HG03558 (cell line): ENCODE data around the gene CCNG2.

ENCODE experiments used
- ATAC-seq: cut with Tn5 transposase; IDR thresholded peaks from one replicate; pipeline ENCODE4 v1.9.1; 2021; ENCODE audit warnings: moderate number of reproducible peaks; ENCODE audit not compliant: unreplicated experiment; ENCODE audit errors: extremely low read depth

The CCNG2 gene

DNA sequence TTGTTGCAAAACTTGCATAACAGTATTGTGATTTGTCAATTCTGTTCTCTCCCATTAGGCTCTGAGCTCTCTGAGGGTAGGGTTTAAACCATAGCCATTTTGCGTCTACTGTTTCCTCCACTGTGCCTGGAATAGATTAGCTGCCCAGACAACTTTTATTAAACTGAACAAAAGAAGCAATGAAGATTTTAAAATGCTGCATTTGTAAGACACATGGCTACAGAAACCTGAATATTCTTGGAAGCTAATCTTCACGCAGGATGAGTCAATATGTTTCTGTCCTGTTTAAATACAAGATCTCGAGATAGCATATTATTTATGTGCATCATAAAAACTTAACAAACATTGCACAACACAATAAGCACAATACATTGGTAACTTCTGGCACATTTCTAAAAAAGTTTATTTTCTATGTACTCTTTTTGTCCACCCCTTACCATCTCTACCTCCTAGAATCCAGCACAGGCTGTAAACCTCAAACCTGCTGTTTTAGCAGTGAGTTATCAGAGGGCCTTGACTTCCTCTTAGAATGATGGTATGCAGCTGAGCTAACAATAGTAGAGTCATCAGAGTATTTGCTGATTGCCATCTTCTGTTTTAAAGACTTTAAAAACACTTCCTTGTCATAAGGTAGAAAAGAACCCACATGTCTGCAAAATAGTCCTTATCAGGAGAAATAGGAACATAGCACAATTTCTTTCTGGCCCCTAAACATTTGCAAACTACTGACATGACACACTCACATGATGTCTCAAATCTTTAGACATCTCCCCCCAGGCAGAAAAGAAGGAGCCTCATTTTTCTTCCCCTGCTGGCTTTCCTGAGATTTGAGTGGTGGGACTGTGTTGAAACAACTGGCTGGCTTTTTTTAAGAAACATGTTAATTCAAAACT lies 10.6 kb upstream of the CCNG2 start:
- ATAC-seq = no peak

DNA sequence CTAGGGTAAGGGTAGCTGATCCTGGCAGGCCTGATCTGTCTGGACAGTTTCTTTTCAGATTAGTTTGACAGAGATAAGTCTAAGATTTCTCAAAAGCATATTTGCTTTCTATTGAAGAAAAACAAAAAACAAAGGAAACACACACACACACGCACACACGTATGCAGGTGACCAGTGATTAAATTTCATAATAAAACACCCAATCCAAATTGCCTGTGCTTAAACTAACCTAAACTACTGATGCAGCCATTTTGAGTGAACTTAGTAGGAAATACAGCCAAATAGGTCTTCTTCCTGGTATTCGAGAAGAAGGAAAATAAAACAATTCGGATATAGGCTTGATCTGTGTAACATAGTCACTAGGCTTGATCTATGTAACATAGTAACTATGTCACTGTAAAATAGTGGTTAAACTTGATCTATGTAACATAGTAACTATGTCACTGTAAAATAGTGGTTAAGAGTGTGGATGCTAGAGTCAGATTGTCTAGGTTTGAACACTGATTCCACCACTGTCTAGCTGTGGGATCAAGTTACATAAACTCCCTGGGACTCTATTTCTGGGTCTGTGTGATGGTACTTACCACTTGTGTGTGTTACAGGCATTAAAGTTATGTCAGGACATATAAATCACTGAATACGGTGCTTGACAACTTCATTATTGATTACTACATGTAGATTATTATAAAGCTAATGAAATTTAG lies 9.8 kb upstream of the CCNG2 start:
- no peak for ATAC-seq

DNA sequence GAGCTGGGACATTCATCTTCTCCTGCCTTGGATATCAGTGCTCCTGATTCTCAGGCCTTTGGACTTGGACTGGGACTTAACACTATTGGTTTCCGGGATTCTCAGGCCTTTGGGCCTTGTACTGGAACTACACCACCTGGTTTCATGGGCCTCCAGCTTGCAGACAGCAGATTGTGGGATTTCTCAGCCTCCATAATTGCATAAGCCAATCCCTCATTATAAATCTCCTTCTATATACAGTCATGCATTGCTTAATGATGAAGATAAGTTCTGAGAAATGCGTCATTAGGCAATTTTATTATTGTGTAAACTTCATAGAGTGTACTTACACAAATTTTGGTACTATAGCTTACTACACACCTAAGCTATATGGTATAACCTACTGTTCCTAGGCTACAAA lies 8.9 kb upstream of the CCNG2 start:
- ATAC-seq = no peak

DNA sequence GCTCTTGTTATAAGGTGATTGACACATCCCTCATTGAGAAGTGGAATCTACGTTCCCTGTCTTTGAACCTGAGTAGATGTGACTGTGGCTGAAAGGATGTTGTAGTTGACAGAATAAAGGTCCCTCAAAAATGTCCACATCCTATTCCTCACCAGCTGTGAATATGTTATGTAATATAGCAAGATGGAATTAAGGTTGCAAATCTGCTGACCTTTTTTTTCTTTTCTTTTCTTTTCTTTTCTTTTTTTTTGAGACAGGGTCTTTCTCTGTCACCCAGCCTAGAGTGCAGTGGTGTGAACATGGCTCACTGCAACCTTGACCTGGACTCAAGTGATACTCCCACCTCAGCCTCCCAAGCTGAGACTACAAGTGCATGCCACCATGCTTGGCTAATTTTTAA lies 7.2 kb upstream of the CCNG2 start:
- no peak for ATAC-seq

DNA sequence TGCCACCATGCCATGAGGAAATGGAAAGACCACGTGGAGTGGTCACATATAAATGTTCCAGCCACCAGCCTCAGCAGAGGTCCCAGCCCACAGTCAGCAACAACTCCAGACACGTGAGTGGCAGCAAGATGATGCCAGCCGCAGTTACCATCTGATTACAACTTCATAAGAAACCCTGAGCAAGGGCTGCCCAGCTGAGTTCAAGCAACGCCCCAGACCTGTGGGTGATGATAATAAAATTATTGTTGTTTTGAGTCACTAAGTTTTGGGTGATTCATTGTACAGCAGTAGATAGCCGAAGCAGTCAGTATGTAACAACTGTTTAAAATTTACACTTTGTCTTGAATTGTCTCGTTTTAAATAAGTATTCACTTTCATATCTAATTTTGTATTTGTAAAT lies 5.8 kb upstream of the CCNG2 start:
- ATAC-seq = no peak

DNA sequence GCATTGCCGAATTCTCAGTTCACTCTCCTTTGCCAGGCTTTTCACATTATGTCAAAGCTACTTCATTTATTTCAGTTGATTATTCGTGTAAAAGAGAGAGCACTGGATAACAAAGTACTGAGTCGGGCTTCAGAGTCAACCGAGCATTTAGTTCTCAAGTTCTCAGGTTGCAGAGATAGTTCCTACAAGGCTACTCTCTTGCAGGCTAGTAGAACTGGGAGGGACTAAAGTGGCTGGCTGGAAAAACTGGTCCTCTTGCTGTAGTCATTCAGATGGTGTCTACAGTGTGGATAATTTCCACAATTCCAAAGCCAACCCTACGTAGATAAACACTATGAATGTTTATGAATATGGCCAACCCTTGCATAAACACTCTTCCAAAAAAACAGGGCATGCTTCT lies 4.6 kb upstream of the CCNG2 start:
- no peak for ATAC-seq

DNA sequence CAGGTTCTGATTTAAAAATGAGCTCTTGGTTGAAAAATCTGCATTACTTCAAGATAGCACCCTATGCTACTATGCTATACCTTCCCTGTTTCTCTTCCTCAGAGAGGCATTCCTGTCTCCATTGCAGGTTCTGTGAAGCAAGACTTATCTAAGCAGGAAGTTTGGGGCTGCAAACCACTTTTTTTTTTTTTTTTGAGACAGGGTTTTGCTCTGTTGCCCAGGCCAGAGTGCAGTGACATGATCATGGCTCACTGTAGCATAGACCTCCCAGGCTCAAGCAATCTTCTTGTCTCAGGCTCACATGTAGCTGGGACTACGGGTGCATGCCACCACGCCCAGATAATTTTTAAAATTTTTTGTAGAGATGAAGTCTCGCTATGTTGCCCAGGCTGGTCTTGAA lies 4.0 kb upstream of the CCNG2 start:
- ATAC-seq = no peak

DNA sequence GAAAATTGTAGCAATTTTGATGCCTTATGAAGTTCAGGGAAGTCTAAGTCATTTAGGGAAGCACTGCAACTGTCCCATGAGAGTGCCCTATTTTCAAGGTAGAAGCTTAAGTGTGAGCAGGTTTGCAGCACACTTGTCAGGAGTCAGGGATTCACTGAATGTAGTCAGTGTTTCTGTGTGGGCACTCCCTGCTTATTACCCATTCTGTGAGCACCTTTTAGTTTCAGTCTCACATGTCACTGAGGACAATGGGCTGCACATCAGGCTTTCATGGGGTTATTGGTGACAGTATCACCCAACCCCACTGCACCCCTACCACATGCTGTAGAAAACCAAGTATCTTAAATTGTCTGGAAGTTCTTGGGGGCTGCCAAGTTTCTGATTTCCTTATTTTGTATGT lies 2.9 kb upstream of the CCNG2 start:
- no peak for ATAC-seq

DNA sequence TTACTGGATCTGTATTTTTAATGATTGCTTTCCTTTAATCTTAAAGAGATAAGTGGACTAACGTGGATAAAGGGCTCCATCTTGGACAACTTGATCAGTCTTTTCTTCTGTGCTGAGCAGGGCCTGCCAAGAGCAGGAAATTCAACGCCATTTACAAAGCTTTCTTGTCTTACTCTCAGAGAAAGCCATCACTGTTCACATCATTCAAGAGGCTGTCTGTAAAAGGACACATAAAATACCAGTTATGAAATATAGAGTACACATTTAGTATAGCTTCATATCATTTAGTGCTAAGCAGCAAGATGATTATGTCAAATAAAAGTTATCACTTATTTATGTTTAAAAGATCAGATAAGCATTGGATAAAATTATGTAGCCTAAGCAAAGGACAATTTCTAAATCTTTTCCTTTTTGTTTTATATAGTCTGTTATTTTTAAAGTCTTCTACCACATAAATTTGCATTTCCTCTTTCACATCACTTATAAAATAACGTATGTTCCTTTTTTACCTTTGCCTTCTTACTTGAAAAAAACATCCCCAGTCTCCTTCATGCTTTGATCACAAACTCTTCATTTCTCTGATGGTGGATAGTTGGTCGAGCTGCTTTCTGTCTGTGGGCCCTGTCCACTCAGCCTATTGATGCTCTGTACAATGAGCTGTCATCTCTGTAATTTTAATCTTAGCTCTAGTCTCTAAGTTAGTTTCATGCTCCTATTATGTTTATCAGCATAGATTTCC lies 2.1 kb upstream of the CCNG2 start:
- no peak for ATAC-seq

DNA sequence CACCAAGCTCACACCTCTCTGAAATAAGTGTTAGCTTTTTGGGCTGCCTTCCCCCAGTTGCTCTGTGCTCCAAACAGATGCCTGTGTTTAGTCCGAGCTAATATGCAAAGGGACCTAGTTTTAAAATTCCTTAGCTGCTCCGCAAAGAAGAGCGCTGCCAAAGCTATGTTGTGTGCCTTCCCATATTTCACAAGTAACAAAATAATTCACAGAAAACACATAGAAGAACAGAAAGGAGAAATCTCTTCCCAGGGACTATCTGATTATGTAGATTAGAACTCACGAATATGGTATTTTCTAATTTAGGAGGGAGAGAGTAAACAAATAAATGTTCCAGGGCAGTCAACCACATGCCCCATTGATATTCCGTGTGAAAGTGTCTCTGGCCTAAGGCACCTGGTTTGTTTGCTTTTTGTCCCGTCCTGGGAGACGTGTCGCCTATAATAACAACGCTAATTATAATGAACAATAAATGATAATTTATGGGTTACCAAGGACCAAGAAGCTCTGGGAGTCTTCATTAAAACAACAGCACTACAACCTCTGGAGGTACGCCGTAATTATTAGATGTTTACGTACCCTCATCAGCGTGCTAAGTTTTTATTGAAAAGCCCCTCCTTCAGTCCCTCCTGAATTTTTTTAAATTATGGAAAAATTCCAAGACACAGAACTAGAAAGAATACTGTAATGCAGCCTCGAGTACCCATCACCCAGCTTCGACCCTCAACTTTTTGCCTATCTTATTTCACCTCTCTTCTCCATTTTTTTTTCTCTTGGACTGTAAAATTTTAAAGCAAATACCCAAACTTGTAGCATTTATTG lies 1.2 kb upstream of the CCNG2 start:
- ATAC-seq = no peak

DNA sequence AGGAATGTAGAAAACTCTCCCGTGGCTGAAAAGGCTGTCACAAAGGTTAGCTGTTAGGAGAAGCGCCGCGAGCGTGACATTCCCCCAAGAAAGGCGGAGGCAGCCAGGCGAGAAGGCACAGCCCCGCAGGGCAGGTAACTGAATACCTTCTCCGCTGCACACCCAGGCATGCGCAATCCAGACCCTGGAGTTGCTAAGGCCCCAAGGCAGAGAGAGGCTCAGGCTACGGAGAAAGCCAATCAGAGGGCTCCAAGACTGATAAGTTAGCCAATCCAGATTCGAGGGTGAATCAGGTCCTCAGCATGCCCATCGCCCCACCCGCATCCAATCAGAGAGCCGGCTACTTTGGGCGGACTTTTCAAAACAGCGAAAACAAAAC lies 485 bp upstream of the CCNG2 start:
- ATAC-seq = peak; percentile 91

DNA sequence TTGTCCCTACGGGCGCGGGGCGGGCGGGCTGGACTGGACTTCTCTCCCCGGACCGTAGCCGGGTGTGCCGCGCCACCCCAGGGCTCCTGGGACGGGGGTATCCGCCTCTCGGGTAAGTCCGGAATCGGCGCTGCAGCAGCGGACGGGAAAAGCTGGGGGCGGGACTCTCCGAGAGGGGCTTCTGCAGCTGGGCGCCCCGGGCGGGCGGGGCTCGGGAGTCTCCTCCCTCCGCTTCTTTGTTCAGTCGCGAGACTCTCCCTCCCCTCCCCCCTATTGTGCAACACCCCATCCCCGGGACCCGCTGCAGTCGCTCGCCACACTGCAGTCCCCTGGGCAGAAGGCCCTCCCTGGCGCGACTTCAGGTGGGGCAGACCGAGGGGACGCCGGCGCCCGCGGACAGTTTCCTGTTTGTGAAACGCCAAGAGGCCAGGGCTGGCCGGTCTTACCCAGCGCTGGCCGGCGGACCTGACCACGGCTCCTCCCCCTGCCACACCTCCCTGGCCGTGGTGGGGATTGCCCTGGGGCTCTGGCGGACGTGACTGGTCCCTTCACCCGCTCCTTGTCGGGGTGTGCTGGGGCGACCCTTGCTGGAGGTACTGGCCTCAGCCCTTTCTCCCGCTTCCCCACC lies 966 bp downstream of the CCNG2 start:
- peak; percentile 28 for ATAC-seq

DNA sequence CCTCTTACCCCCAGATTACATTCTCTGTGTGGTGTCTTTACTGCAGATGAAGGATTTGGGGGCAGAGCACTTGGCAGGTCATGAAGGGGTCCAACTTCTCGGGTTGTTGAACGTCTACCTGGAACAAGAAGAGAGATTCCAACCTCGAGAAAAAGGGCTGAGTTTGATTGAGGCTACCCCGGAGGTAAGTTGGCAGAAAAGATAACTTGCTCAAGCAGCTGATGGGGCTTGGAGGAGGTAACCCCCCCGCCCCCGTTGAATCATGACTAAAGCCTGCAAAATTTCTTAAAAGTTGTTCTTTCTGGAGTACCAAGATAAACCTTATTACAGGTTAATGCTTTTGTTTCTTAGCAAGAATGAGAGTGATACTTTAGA lies 1.5 kb downstream of the CCNG2 start:
- no peak for ATAC-seq

DNA sequence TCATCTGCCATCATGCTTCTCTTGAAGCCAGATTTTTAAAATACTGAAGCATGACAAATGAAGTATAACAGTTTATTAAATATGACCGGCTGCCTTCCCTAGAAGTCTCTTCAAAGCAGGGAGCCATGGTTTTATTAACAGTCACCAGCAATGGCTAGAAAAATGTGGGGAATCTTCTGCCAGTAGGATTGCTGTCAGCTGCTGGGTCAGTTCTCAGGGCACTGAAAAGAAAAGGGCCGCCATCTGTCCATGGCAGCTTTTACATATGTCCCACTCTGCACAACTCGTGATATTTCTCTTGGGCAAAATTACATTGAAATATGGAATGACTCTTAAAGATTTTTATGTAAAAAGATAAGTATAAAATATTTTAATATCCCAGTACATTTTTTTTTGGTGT lies 2.8 kb downstream of the CCNG2 start:
- ATAC-seq = no peak

DNA sequence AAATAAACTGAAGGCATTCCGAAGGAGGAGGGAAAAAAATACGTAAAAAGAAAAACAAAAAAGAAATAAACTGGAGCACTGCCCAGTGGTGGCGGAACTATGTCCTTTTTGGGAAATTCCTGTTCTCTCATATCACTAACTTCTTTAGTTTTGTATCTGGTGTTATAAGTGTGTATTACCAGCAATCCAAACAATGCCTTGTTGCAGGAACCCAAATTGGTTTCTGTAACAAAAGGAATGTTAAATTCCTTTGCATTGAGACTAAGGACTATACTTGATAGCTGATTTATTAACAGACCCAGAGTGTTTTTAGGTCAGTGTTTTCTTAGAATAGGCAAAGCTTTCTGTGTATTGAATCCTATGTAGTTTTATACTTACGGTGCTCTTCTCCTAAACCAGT lies 6.6 kb downstream of the CCNG2 start:
- no peak for ATAC-seq

DNA sequence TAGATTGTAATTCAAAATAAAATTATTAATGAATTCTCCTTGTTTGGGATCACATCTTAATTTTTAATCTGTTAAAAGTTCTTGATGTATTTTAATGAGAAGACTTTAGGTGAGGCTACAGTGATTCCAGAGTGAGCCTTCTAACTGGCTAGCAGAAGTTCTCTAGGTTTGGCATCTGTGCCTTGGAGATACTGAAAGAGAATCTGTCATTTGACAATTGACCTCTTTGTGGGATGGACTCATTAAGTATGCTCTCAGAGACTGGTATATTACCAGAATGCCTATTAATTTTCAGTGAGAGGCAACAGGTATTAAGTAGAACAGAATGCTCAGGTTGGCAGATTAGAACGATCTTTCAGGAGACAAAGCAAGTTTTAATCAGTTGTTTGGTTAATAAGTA lies 10.2 kb downstream of the CCNG2 start:
- no peak for ATAC-seq

DNA sequence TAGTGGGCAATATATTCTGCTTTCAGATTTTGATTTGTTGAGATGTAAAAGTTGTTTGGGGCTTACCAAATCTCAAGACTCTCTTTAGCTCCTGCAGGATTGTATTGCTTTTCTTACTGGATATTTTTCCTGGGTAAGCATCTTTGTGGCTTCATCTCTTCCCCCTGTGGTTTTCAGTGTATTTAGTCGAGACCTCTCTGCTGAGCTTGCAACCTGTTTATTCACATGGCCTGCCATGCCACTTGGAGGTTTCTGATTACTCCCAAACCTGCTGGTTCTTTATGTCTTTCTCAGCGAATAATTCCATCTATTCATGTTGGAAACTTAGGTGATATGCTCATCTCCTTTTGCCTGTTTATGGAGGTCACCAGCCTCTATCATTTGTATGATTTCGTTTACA lies 10.9 kb downstream of the CCNG2 start:
- no peak for ATAC-seq

DNA sequence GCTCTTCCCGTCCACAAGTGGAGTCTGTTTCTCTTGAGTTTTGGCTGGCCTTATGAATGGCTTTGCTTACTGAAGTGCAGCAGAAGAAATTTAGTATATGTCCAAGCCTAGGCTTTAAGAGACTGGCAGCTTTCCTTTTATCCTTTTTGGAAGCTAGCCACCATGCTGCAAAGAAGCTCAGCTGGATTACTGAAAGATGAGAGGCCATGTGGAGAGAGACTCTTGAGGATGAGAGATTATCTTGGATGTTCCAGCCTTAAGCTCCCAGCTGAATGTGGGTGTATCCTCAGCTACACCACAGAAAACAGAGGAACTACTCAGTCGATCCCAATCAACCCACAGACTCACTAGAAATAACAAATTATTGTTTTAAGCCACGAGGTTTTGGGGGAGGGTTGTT lies 12.5 kb downstream of the CCNG2 start:
- ATAC-seq = no peak

DNA sequence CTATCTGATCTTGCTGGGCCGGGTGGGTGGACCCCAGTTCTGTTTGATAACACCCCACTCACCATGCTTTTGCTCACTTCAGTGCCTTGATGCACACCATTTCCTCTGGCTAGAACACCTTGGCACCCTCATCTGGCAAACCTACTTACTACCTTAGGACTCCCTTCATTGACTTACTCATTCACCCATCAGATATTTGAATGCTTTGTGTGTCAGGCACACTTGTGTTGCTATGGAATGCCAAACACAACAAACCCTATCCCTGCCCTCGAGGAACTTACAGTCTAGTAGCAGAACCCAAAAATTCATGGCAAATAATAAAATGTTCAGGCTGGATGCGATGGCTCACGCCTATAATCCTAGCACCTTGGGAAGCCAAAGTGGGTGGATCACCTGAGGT lies 13.9 kb downstream of the CCNG2 start:
- ATAC-seq = no peak

DNA sequence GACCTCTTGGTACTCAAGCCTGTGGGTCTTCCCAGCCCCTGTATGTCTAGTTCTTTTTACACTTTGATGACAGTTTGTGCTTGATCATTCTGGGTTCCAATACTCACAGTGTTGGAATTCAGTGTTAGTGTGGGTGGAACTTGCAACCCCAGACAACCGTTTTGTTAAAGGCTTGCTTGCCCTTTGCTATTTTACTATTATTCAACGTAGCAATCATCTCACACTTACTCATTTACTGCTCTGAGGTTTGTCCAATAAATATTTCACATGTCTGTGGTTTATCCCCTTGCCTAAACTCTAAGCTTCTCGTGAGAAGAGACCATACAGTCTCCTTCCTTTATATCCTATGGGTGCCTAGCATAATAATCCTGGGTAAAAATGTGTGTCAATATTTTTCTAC lies 15.3 kb downstream of the CCNG2 start:
- ATAC-seq = no peak
